Sigmoid colon (tissue), 7 donors: Measurements from ENCODE around the gene MIF4GD. TPM values are rescaled to one million over a fixed set of nuclear protein-coding genes. Genes with fewer than 3 reads are reported as not detected.
"Not testable (repeated sequence)": the region's sequence is repeated elsewhere in the genome, so short reads cannot be mapped to it uniquely, and the experiment has no call there.

ENCODE experiments used
- DNase-seq: peaks from one replicate; pipeline ENCODE4 v3.0.0-alpha.2; 2019
- H3K27ac ChIP-seq, 4 donors: fragments of 200-600 bp; sonication (generic); one replicate each; pipeline ENCODE4 v1.5.1; 2016 to 2019; ENCODE audit warnings: mild to moderate bottlenecking in 1 of 4
- H3K27me3 ChIP-seq, 3 donors: fragments of 200-600 bp; sonication (generic); one replicate each; pipeline ENCODE4 v1.5.1; 2019; ENCODE audit warnings: mild to moderate bottlenecking in 1 of 3
- H3K36me3 ChIP-seq, 4 donors: fragments of 200-600 bp; sonication (generic); one replicate each; pipeline ENCODE4 v1.5.1; 2016 to 2019
- H3K4me1 ChIP-seq, 4 donors: fragments of 200-600 bp; sonication (generic); one replicate each; pipeline ENCODE4 v1.5.1; 2017 to 2019
- H3K4me3 ChIP-seq, 4 donors: fragments of 200-600 bp; sonication (generic); one replicate each; pipeline ENCODE4 v1.5.1; 2017 to 2019; ENCODE audit warnings: mild to moderate bottlenecking in 2 of 4, moderate library complexity in 1 of 4
- H3K9me3 ChIP-seq, 4 donors: fragments of 200-600 bp in 3 of 4; sonication (generic) in 3 of 4; one replicate each; pipeline versions ENCODE4 v1.5.1 to v1.6.1; 2013 to 2019
- CTCF ChIP-seq, 4 experiments: fragments of 450-650 bp in 3 of 4; fragments of 200-600 bp in 1 of 4; IDR thresholded peaks; one replicate each; pipeline ENCODE4 v1.5.1; 2016 to 2019; ENCODE audit warnings: antibody characterized with exemption in 4 of 4, mild to moderate bottlenecking in 3 of 4, moderate library complexity in 2 of 4
- EP300 ChIP-seq, 4 donors: sonication (generic); formaldehyde crosslinking; IDR thresholded peaks; one replicate each; pipeline ENCODE4 v1.6.1; 2017; ENCODE audit warnings: antibody characterized with exemption in 4 of 4
- POLR2A ChIP-seq, 2 donors: fragments of 450-650 bp; IDR thresholded peaks; one replicate each; pipeline ENCODE4 v1.6.1; 2016; ENCODE audit warnings: antibody characterized with exemption in 2 of 2, mild to moderate bottlenecking in 2 of 2, moderate library complexity in 2 of 2
- POLR2AphosphoS5 ChIP-seq, 4 donors: sonication (generic); formaldehyde crosslinking; IDR thresholded peaks; one replicate each; pipeline ENCODE4 v1.6.1; 2017; ENCODE audit warnings: antibody characterized with exemption in 4 of 4
- WGBS, 2 donors: extraction: QIAGEN DNeasy Blood & Tissue Kit; methylation state at CpG; one replicate each; pipeline ENCODE4 v1.1.7; 2013; 5-methylcytosine and 5-hydroxymethylcytosine counted together
- intact Hi-C: fragments of 100-400 bp; cut with DNase I; formaldehyde crosslinking; loops from one replicate; pipeline ENCODE4 v1.15.1; 2023
- polyA plus RNA-seq, 3 donors: library from polyadenylated mRNA; stranded (reverse); fragments of 200-250 nt; gene quantifications; one replicate each; pipeline ENCODE4 v1.2.3, GENCODE V29; 2013
- total RNA-seq, 4 donors: library from RNA; depleted of rRNA; stranded (reverse); fragments of >200 nt; gene quantifications; one replicate each; pipeline ENCODE4 v1.1.0, GENCODE V29; 2016
- donor health status: healthy with polysubstance abuse.
- donor health status: Bipolar disorder and iron deficiency.
- donor health status: healthy.

MIF4GD gene
- total and polyA plus RNA-seq, 7 donors, result 15.0 to 40.7 (median 21.0) TPM

- no peaks in the 10 kb centered on the region for H3K27me3 ChIP-seq
- no peaks in the 10 kb centered on the region for H3K9me3 ChIP-seq
- H3K36me3 ChIP-seq, result peaks cover 14 to 43% (median 25%) of the 10 kb centered on the region in 4 donors
- DNase-seq, result no peak
- intact Hi-C loops, result no loop called here
- TF ChIP-seq POLR2AphosphoS5 (IDR thresholded peaks at IDR 0.05), result no peak
- peak overlapping the region; percentile 72 to 99 (median 92) for H3K4me3 ChIP-seq
- WGBS, 2 donors, result 1% methylated on average over 23 of the region's 23 CpGs
- peak overlapping the region; percentile 87 to 96 (median 94) for H3K27ac ChIP-seq
- peaks cover 0 to 34% (median 32%) of the 10 kb centered on the region in 4 donors for H3K4me1 ChIP-seq
Measured at GRCh38 chr17:75262112-75262606, 8.9 kb downstream of the MIF4GD start.

- Histone ChIP-seq H3K27ac (peak within 1 kb of the TSS; percentile 87 to 96 (median 94)), H3K4me1 (peaks cover 0 to 34% (median 32%) of the 10 kb centered on the region in 4 donors), H3K27me3 (no peaks in the 10 kb centered on the region), H3K36me3 (peaks cover 12 to 37% (median 19%) of the 10 kb centered on the region in 4 donors), H3K9me3 (no peaks in the 10 kb centered on the region), H3K4me3 (peak within 1 kb of the TSS; percentile 72 to 99 (median 92))
- 0 to 1% methylated on average over 68 to 69 of the region's 69 CpGs for WGBS, 2 donors
- no peak for TF ChIP-seq CTCF (IDR thresholded peaks at IDR 0.05)
- peak; percentile 53 to 67 for TF ChIP-seq POLR2A (IDR thresholded peaks at IDR 0.05)
- peak; percentile 59 to 85 (median 75) for TF ChIP-seq POLR2AphosphoS5 (IDR thresholded peaks at IDR 0.05)
- DNase-seq, result peak; percentile 96
- intact Hi-C loops, result loop anchor here (2.0 kb wide), 1 partner anchor 57 kb away; the partner anchor contains the start of gene NUP85
Measured at GRCh38 chr17:75261336-75262111, 9.5 kb downstream of the MIF4GD start, which contains the start of the genes GGA3 and MRPS7. Gene GGA3, minus strand, starts transcription at chr17:75261606. Its CDS starts 19 bp downstream, at chr17:75261587. Gene MRPS7, plus strand, starts transcription at chr17:75261879. Its CDS starts 22 bp downstream, at chr17:75261901.

GRCh38 chr17:75260641-75261335 lies 10.2 kb downstream of the MIF4GD start:
- WGBS, 2 donors, result 1 to 2% methylated on average over 31 of the region's 31 CpGs
- peaks cover 0 to 34% (median 32%) of the 10 kb centered on the region in 4 donors for H3K4me1 ChIP-seq

GRCh38 chr17:75257228-75257627 lies 13.8 kb downstream of the MIF4GD start:
- WGBS, 2 donors, result 17 to 55% methylated on average over 2 of the region's 2 CpGs
- H3K9me3 ChIP-seq, H3K36me3 ChIP-seq, DNase-seq, H3K4me3 ChIP-seq, H3K27ac ChIP-seq, intact Hi-C loops, H3K27me3 ChIP-seq: not testable (repeated sequence)
- peaks cover 0 to 25% (median 23%) of the 10 kb centered on the region in 4 donors for H3K4me1 ChIP-seq

More at GRCh38 chr17:75260641-75261335, 10.2 kb downstream of the MIF4GD start:
- Histone ChIP-seq H3K4me3 (peak overlapping the region; percentile 72 to 99 (median 92)), H3K9me3 (no peaks in the 10 kb centered on the region), H3K36me3 (peaks cover 7 to 30% (median 15%) of the 10 kb centered on the region in 4 donors), H3K27ac (peak overlapping the region; percentile 87 to 96 (median 94)), H3K27me3 (no peaks in the 10 kb centered on the region)
- no peak for TF ChIP-seq POLR2A (IDR thresholded peaks at IDR 0.05)
- TF ChIP-seq POLR2AphosphoS5 (IDR thresholded peaks at IDR 0.05), result no peak
- no peak for TF ChIP-seq CTCF (IDR thresholded peaks at IDR 0.05)
- no peak for TF ChIP-seq EP300 (IDR thresholded peaks at IDR 0.05)
- no peak for DNase-seq
- intact Hi-C loops, result loop anchor here (2.0 kb wide), 1 partner anchor 56 kb away; the partner anchor contains the start of gene NUP85

GRCh38 chr17:75255954-75256698 lies 14.9 kb downstream of the MIF4GD start:
- WGBS, 2 donors, result 76 to 79% methylated on average over 10 to 11 of the region's 11 CpGs
- peaks cover 0 to 25% (median 21%) of the 10 kb centered on the region in 4 donors for H3K4me1 ChIP-seq
- DNase-seq, H3K27me3 ChIP-seq, H3K9me3 ChIP-seq, H3K4me3 ChIP-seq, H3K27ac ChIP-seq, H3K36me3 ChIP-seq, intact Hi-C loops: not testable (repeated sequence)
